Uterus (tissue), 2 donors: ENCODE data around the gene ACSM6.

Source experiments
- POLR2A ChIP-seq, 2 donors: fragments of 450-650 bp; IDR thresholded peaks; one replicate each; pipeline ENCODE4 v1.6.1; 2016; ENCODE audit warnings: antibody characterized with exemption in 2 of 2, mild to moderate bottlenecking in 1 of 2, moderate library complexity in 1 of 2
- TF ChIP-seq, protein P1 (sequence below), 4 experiments: fragments of 200-600 bp in 2 of 4; fragments of 450-650 bp in 2 of 4; sonication (generic) in 2 of 4; IDR thresholded peaks; one replicate each; pipeline ENCODE4 v1.5.1; 2016 to 2019; ENCODE audit warnings: antibody characterized with exemption in 4 of 4, mild to moderate bottlenecking in 2 of 4, moderate library complexity in 1 of 4

DNA sequence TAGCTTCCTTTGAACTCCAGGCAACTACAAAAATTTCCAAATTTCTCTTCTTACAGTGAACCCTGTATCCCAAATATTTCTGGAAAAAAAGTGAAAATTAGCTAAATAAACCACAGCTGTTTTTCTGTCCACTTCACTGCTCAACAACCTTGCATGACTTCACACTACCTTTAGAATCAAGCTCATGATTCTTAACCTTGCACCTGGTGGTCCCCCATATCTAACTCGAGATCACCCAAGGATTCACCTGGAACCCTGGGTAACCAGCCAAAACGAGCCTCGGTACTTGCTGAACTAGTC, 49.2 kb downstream of the ACSM6 start:
- no peak for TF ChIP-seq POLR2A (IDR thresholded peaks at IDR 0.05)
- TF ChIP-seq, protein P1, sequence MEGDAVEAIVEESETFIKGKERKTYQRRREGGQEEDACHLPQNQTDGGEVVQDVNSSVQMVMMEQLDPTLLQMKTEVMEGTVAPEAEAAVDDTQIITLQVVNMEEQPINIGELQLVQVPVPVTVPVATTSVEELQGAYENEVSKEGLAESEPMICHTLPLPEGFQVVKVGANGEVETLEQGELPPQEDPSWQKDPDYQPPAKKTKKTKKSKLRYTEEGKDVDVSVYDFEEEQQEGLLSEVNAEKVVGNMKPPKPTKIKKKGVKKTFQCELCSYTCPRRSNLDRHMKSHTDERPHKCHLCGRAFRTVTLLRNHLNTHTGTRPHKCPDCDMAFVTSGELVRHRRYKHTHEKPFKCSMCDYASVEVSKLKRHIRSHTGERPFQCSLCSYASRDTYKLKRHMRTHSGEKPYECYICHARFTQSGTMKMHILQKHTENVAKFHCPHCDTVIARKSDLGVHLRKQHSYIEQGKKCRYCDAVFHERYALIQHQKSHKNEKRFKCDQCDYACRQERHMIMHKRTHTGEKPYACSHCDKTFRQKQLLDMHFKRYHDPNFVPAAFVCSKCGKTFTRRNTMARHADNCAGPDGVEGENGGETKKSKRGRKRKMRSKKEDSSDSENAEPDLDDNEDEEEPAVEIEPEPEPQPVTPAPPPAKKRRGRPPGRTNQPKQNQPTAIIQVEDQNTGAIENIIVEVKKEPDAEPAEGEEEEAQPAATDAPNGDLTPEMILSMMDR (IDR thresholded peaks at IDR 0.05): no peak
